Right atrium auricular region (tissue), 2 donors: ENCODE data around the gene BUB1B. TPM values are rescaled to one million over a fixed set of nuclear protein-coding genes. Genes with fewer than 3 reads are reported as not detected.

ENCODE experiments used
- DNase-seq: peaks from one replicate; pipeline ENCODE4 v3.0.0-alpha.2; 2019; ENCODE audit warnings: low spot score
- H3K27ac ChIP-seq, 2 donors: fragments of 200-600 bp; sonication (generic); 1 replicate in 1 of 2; 2 replicates in 1 of 2; pipeline ENCODE4 v1.5.1; 2016 to 2019
- H3K27me3 ChIP-seq, 2 donors: fragments of 200-600 bp; sonication (generic); one replicate each; pipeline versions ENCODE4 v1.5.1 to v1.6.0; 2017 to 2019
- H3K36me3 ChIP-seq: fragments of 200-600 bp; sonication (generic); one replicate; pipeline ENCODE4 v1.5.1; 2016
- H3K4me1 ChIP-seq, 2 donors: fragments of 200-600 bp; sonication (generic); one replicate each; pipeline versions ENCODE4 v1.5.1 to v1.6.0; 2017 to 2019
- H3K4me3 ChIP-seq, 2 donors: fragments of 200-600 bp; sonication (generic); 1 replicate in 1 of 2; 2 replicates in 1 of 2; pipeline ENCODE4 v1.5.1; 2017 to 2019; ENCODE audit warnings: mild to moderate bottlenecking in 1 of 2, moderate library complexity in 1 of 2
- H3K9me3 ChIP-seq, 2 donors: fragments of 200-600 bp; sonication (generic); one replicate each; pipeline ENCODE4 v1.5.1; 2019
- total RNA-seq, 2 donors: library from RNA; depleted of rRNA; stranded (reverse); fragments of >200 nt; gene quantifications; one replicate each; pipeline ENCODE4 v1.1.0, GENCODE V29; 2016
- TF ChIP-seq, protein P1 (sequence below), 2 donors: fragments of 200-600 bp; sonication (generic); IDR thresholded peaks; one replicate each; pipeline ENCODE4 v1.5.1; 2019; ENCODE audit warnings: antibody characterized with exemption in 2 of 2

Gene BUB1B
- total RNA-seq, 2 donors from 2014 or later = 0.39 to 2.1 TPM

DNA sequence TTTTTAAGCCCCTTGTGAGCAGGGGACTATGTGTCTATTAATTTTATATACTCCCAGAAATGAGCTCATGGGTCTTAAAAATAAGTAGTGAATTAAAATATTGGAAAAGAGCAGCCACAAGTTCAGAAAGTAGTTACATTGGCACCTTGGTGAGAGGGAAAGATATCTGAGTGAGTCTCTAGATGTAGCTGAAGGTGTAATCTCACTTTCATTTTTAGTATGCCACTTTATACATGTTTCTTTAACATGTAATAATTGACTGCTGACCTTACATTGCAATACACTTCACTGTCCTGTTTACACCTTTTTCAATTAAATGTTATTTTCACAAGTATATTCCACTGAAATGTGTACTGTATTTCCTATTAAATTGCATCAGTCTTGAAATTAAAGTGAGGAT is 65.9 kb downstream of the BUB1B start:
- Histone ChIP-seq H3K4me3 (no peak overlapping the region), H3K36me3 (no peaks in the 10 kb centered on the region), H3K9me3 (no peaks in the 10 kb centered on the region), H3K27me3 (no peaks in the 10 kb centered on the region), H3K4me1 (no peaks in the 10 kb centered on the region), H3K27ac (no peak overlapping the region)
- no peak for DNase-seq
- TF ChIP-seq, protein P1, sequence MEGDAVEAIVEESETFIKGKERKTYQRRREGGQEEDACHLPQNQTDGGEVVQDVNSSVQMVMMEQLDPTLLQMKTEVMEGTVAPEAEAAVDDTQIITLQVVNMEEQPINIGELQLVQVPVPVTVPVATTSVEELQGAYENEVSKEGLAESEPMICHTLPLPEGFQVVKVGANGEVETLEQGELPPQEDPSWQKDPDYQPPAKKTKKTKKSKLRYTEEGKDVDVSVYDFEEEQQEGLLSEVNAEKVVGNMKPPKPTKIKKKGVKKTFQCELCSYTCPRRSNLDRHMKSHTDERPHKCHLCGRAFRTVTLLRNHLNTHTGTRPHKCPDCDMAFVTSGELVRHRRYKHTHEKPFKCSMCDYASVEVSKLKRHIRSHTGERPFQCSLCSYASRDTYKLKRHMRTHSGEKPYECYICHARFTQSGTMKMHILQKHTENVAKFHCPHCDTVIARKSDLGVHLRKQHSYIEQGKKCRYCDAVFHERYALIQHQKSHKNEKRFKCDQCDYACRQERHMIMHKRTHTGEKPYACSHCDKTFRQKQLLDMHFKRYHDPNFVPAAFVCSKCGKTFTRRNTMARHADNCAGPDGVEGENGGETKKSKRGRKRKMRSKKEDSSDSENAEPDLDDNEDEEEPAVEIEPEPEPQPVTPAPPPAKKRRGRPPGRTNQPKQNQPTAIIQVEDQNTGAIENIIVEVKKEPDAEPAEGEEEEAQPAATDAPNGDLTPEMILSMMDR (IDR thresholded peaks at IDR 0.05) = no peak

DNA sequence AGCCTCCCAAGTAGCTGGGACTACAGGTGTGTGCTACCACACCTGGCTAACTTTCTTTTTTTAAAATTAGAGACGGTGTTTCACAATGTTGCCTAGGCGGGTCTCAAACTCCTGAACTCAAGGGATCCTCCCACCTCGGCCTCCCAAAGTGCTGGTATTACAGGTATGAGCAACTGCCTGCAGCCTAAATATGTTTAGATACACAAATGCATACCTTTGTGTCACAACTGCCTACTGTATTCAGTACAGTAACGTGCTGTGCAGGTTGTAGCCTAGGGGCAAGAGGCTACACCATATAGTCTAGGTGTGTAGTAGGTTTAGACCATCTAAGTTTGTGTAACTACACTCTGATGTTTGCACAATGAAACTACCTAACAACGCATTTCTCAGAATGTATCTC is 68.4 kb downstream of the BUB1B start:
- Histone ChIP-seq H3K4me1 (peaks cover 0 to 3% of the 10 kb centered on the region in 2 donors), H3K27ac (no peak overlapping the region), H3K9me3 (no peaks in the 10 kb centered on the region), H3K27me3 (no peaks in the 10 kb centered on the region), H3K4me3 (no peak overlapping the region), H3K36me3 (no peaks in the 10 kb centered on the region)
- DNase-seq = no peak
- TF ChIP-seq, protein P1 (IDR thresholded peaks at IDR 0.05) = no peak

DNA sequence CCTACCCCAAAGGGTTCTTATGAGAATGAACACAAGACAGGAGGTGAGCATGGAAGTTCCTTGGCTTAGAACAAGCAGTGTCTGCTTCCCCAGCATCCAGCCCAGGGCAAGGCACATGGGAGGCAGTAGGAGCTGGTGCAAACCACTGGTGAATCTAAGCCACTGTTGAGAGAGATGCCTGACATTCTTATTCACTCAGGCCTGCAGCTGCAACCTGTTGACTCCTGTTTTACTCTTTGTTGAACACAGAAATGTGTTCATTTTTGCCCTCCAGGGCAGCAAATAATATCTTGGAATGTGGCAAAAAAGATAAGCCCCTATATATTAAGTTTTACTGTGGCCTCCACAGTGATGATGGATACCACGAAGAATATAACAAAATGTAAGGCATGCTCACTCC is 69.1 kb downstream of the BUB1B start:
- Histone ChIP-seq H3K27ac (no peak overlapping the region), H3K27me3 (no peaks in the 10 kb centered on the region), H3K36me3 (no peaks in the 10 kb centered on the region), H3K4me1 (peaks cover 0 to 3% of the 10 kb centered on the region in 2 donors), H3K4me3 (no peak overlapping the region), H3K9me3 (no peaks in the 10 kb centered on the region)
- TF ChIP-seq, protein P1 (IDR thresholded peaks at IDR 0.05) = no peak
- DNase-seq = no peak

DNA sequence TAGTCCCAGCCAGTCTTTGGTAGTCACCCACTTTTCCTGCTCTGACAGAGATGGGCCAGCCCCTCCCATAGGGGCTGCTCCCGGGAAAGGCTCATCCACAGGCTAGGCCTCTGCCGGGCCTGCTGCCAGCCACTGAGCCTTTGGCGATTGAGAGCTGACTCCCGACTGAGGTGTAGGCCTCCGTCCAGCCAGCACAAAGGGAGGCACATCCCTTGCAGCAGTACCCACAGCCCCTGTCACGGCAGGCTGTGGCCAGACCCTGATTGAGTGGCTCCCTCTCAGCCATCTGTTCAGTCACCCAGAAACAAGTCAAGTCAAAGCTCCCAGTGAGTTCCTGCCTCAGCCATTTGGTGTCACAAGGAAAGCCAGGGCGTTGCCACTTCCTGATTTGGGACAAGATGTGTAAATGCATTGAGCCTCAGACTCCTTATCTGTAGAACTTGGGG is 71.8 kb downstream of the BUB1B start:
- no peak for DNase-seq

DNA sequence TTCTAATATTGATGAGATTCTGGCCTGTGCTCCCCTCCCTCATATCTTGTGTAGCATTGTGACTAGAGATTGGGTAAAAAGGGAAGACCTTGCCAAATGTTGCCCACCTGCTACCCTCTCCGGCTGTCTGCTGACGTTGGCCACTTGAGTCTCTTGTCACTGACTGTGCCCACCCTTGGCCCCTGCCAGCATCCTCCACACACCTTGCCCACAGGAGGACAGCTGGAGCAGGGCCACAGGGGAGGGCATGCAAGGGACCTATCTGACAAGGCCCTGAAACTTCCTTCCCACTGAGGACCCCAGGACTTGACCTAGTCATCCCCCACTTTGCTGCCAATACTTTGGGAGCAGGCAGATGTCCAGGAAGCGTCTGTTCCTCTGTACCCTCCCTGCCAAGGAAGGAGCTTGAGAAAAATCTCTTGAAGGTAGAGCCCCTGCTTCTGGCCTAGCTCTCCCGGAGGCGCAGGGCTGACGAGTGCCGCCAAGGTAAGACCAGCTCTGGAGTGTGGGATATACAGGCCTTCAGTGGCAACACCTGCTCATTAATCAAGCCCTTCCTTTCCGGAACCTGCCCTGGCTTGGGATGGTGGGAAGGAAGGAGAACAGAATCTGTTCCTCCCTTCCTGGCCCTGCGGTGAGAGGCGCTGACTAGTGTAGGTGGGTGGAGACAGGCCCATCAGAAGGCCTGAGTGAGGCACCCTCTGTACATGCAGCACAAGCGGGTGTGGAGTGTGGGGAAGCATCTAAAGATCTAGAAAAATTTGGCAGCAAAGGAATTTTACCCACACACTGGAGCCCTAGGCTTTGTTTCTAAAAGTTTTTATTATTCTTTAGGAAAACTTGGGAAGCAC is 73.1 kb downstream of the BUB1B start:
- no peaks in the 10 kb centered on the region for H3K9me3 ChIP-seq
- TF ChIP-seq, protein P1 (IDR thresholded peaks at IDR 0.05) = no peak

More for the DNA sequence above, 71.8 kb downstream of the BUB1B start:
- Histone ChIP-seq H3K36me3 (no peaks in the 10 kb centered on the region), H3K27me3 (no peaks in the 10 kb centered on the region), H3K9me3 (no peaks in the 10 kb centered on the region), H3K4me3 (no peak overlapping the region), H3K27ac (no peak overlapping the region), H3K4me1 (peaks cover 0 to 3% of the 10 kb centered on the region in 2 donors)
- TF ChIP-seq, protein P1 (IDR thresholded peaks at IDR 0.05) = no peak

More for the DNA sequence above, 73.1 kb downstream of the BUB1B start:
- Histone ChIP-seq H3K36me3 (no peaks in the 10 kb centered on the region), H3K4me1 (peaks cover 0 to 9% of the 10 kb centered on the region in 2 donors), H3K27ac (no peak overlapping the region), H3K27me3 (no peaks in the 10 kb centered on the region), H3K4me3 (no peak overlapping the region)
- DNase-seq = no peak
